IPS-18c (cell line): ENCODE results near the gene GALNT4.

ENCODE experiments used
- H3K4me3 ChIP-seq: 2 replicates; pipeline ENCODE4 v1.7.0; 2013; ENCODE audit warnings: low read depth, mild to moderate bottlenecking, low read length, moderate library complexity; ENCODE audit not compliant: insufficient read depth
- H3K9me3 ChIP-seq: one replicate; pipeline ENCODE4 v1.6.1; 2013; ENCODE audit warnings: mild to moderate bottlenecking, low read length, moderate library complexity; ENCODE audit not compliant: control insufficient read depth, insufficient read depth

Gene GALNT4

DNA sequence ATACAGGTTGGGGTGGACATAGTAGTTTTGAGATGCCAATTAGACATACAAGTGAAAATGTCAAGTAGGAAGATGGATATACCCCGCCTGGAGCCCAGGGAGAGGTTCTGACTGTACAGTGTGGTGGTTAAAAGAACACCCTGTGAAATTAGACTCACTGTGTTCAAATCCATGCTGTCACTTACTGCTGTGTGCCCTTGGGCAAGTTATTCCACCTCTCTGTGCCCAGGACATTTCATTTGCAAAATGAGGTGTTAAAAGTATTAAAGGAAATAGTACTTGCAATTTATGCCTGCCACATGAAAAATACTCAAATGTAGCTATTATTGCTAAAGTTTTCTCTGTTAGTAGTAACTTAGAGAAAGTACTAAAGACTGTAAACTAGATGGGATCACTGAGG is 18.5 kb downstream of the GALNT4 start:
- Histone ChIP-seq H3K9me3 (no peaks in the 10 kb centered on the region), H3K4me3 (no peak overlapping the region)

DNA sequence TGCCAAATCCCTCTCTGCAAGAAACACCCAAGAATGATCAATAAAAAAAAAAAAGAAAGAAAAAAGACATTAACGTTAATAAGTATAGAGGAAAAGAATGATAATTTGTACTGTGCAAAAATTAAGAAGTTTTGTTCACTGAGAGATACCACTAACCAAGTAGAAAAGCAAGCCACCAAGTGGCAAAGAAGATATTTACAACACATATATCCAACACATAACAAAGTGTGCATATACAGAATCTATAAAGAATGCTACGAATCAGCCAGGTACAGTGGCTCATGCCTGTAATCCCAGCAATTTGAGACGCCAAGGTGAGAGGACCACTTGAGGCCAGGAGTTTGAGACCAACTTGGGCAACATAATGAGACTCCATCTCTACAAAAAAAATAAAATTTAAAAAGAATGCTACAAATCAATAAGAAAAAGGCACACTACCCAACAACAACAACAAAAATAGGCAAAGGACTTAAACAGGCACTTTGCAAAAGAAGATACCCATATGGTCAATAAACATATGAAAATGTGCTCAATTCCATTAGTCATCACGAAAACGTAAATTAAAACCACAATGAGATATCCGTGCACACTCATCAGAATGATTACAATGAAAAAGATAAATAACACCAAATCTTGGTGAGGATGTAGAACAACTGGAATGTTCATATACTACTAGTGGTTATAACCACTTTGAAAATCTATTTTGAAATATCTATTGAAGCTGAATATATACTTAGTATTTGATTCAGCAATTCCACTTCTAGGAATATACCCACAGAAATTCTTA is 19.8 kb downstream of the GALNT4 start:
- no peaks in the 10 kb centered on the region for H3K9me3 ChIP-seq
- no peak overlapping the region for H3K4me3 ChIP-seq

DNA sequence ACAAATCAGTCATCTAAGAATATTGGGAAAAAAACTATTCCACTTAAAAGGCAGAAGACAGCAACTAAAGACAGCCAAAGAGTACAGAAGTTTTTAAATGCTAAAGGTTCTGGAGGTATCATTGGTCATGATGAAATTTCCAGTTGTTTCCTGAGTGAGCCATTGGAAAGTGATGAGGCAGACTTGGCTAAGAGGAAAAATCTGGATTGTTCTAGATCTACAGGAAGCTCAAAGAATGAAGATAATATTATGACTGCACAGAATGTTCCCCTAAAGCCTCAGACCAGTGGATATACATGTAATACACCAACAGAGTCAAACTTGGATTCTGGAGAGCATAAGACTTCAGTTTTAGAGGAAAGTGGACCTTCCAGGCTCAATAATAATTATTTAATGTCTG is 22.8 kb downstream of the GALNT4 start:
- Histone ChIP-seq H3K4me3 (no peak overlapping the region), H3K9me3 (no peaks in the 10 kb centered on the region)

DNA sequence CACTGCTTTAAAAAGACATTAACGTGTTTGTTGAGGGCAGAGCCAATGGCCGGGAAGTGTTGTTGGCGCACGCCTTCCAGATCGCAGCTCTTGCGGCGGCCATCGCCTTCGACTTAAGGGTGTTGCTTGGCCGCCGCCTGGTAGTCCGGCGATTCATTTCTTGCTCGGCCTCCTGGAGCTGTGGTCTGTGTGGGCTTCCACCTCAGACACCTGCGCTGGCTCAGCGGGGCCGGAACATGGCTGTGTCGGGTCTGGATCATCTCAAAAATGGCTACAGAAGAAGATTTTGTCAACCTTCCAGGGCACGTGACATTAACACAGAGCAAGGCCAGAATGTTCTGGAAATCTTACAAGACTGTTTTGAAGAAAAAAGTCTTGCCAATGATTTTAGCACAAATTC is 24.7 kb downstream of the GALNT4 start:
- Histone ChIP-seq H3K9me3 (no peaks in the 10 kb centered on the region), H3K4me3 (no peak overlapping the region)

- H3K4me3 ChIP-seq = no peak overlapping the region
Observed at GRCh38 chr12:89497467-89497866, 27.1 kb downstream of the GALNT4 start.

GRCh38 chr12:89497005-89497404 is 27.6 kb downstream of the GALNT4 start:
- no peaks in the 10 kb centered on the region for H3K9me3 ChIP-seq
- H3K4me3 ChIP-seq = no peak overlapping the region

More at GRCh38 chr12:89497467-89497866, 27.1 kb downstream of the GALNT4 start:
- no peaks in the 10 kb centered on the region for H3K9me3 ChIP-seq

DNA sequence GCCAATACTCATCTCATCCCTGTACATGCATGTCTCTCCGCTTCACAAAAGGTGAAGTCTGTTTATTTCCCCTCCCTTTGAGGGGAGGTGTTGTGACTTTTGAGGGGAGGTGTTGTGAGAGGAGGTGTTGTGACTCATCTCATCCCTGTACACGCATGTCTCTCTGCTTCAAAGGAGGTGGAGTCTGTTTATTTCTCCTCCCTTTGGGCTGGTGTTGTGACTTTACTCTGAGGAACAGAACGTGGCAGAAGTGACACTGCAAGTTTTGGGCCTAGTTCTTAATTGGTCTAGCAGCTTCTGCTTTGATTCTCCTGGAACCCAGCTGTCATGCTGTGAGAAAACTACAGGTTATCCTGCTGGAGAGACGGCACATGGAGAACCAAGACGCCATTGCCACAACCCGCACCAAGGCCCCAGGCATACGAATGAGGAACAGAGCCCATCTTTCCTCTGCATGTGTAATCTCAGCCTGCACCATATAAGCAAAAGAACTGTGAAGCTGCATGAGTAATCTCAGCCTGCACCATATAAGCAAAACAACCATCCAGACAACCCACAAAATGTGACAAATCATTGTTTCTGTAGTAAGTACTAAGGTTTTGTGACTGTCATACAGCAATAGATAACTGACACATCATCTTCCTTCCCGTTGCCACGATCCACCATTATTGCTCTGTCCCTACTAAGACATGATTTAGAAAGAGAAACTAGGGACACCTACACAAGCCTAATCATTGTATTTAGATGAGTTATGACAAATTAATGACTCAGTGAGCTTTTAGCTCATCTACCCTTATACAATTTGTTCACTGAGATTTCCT is 30.0 kb downstream of the GALNT4 start:
- Histone ChIP-seq H3K9me3 (no peaks in the 10 kb centered on the region), H3K4me3 (no peak overlapping the region)

DNA sequence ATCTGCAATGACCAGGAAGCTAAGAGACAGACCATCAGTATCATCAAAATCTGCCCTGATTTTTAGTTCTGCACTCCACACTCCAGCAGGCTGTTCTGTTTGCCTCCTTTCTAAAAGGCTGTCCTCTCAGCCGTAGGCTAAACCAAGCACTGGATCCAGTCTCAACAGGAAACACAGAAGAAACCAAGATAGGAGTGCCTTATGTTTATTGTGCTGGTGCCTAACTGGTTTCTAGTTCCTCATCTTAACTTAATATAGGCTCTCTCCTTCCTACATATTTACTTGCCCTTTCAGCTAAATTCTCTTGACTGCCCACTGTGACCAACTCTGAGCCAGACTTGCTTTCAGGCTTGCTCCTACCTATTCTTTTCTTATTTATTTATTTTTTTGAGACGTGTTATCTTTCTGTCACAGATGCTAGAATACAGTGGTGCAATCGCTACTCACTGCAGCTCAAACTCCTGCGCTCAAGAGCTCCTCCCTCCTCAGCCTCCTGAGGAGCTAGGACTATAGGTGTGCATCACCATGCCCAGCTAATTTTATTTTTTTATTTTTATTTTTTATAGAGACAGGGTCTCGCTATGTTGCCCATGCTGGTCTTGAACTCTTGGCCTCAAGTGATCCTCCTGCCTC is 30.8 kb downstream of the GALNT4 start:
- no peaks in the 10 kb centered on the region for H3K9me3 ChIP-seq
- no peak overlapping the region for H3K4me3 ChIP-seq

GRCh38 chr12:89492883-89493282 is 31.7 kb downstream of the GALNT4 start:
- Histone ChIP-seq H3K4me3 (no peak overlapping the region), H3K9me3 (no peaks in the 10 kb centered on the region)

DNA sequence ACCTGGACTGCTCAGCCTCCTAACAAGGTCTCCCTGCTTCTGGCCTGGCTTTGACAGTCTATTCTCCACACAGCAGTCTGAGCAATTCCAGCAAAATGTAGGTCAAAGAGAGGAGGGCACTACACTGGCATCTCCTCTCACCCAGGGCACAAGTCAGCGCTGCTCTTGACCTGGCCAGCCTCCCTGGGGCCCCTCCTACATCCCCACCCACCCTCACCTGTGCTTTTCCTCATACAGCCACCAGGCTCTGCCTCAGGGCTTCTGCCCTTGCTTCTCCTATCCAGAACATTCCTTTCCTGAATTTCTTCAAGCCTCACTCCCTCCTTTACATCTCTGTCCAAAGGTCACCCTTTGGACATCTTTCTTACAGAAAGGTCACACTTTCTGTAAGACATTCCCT is 33.7 kb downstream of the GALNT4 start:
- Histone ChIP-seq H3K9me3 (no peaks in the 10 kb centered on the region), H3K4me3 (no peak overlapping the region)

GRCh38 chr12:89486264-89486663 is 38.3 kb downstream of the GALNT4 start:
- Histone ChIP-seq H3K4me3 (no peak overlapping the region), H3K9me3 (no peaks in the 10 kb centered on the region)

DNA sequence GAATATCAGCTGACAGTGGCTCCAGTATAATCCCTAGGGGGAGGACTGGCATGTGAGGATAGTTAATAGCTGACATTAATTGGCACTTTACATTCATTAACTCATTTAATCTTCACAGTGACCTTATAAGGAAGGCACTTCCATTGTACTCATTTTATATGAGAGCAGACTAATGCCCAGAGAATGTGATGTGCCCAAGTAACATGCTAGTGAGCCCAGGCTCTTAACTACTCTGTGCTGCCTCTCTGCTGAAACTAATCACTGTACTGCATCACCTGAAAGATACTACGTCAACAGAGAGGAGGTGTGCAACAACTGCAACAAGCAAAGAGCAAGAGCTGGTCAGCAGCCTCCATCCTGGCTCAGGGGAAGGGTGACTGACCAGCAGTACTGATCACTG is 40.1 kb downstream of the GALNT4 start:
- Histone ChIP-seq H3K9me3 (no peaks in the 10 kb centered on the region), H3K4me3 (no peak overlapping the region)

DNA sequence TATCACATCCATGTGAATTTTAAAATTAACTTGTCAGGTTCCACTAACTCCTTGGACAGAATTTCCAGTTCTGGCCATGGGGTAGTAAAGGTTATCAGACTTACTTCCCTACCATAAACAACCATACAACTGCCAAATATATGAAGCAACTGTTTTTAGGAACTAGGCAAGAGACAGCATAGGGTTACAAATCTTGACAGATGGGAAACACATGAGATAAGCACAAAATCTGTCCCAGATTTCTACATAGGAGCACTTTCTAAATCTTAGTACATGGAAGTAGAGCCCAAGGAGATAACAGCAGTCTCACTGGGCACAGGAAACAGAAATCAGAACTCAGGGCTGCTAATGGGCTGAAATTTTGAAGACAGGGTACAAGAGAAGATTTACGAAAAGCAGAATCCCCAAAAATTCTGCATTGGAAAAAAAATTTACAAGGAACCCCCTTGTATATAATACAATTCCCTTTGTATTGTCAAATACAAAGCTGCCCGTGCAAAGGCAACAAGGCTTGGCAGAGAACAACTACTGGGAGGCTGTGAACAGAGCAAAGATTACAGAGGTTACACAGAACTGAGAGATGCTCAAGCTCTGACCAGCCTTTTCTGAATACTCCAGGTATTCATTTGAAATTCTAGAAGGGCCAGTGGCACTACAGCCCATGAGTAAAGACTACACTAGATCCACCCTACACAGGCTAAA is 43.2 kb downstream of the GALNT4 start:
- Histone ChIP-seq H3K9me3 (no peaks in the 10 kb centered on the region), H3K4me3 (no peak overlapping the region)

GRCh38 chr12:89479982-89480381 is 44.6 kb downstream of the GALNT4 start:
- Histone ChIP-seq H3K9me3 (no peaks in the 10 kb centered on the region), H3K4me3 (no peak overlapping the region)

GRCh38 chr12:89477633-89478279 is 46.8 kb downstream of the GALNT4 start:
- no peak overlapping the region for H3K4me3 ChIP-seq
- no peaks in the 10 kb centered on the region for H3K9me3 ChIP-seq

- H3K9me3 ChIP-seq = no peaks in the 10 kb centered on the region
Observed at GRCh38 chr12:89476904-89477595, 47.5 kb downstream of the GALNT4 start.

More at GRCh38 chr12:89476904-89477595, 47.5 kb downstream of the GALNT4 start:
- H3K4me3 ChIP-seq = no peak overlapping the region
